GM19324 (cell line): ENCODE results near the gene CDC37L1.
"Not testable (repeated sequence)": the region's sequence is repeated elsewhere in the genome, so short reads cannot be mapped to it uniquely, and the experiment has no call there.

Source experiments
- ATAC-seq: cut with Tn5 transposase; IDR thresholded peaks from one replicate; pipeline ENCODE4 v1.9.1; 2021; ENCODE audit warnings: mild to moderate bottlenecking, moderate library complexity; ENCODE audit not compliant: unreplicated experiment, low FRiP score

CDC37L1 gene

DNA sequence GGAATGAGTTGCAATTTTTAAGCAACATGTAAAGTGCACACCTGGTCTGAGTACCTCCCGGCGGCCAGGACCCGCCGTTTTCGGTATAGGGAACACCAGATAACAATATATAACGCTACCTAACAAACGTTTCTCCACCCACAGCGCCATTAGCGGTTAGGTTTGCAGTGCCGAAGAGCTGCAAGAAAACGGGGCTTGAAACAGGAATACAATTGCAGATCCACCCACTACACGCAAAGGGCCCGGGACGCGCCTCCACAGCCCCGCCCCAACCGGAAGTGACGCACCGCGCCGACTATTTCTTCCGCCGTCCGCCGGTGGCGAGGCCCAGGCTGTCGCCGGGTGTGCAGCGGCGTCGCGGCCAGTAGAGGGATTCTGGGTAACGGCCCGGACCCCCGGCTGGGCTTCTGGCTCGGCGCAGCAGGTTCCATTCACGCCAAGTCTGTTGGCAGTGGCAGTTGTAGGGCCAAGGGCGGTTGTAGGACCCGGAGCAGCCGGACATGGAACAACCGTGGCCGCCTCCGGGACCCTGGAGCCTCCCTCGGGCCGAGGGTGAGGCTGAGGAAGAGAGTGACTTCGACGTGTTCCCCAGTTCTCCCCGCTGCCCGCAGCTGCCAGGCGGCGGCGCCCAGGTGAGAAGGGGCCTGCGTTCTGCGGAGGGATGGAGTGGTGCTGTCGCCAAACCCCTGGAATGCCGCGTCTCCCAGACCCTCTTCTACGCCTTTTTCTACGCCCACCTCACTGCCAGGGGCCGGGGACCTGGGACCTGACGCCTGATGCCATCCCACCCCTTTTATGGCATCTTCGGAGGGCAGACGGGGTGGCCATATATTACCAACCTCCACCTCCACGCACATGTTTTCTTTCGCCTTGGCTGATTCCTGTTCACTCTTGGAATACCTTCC is at the start of gene CDC37L1:
Gene CDC37L1 (plus strand): TSS at position 302 of the 905 bp plus-strand sequence. CDS start 199 bp downstream, at position 501.
- peak; percentile 97 for ATAC-seq

DNA sequence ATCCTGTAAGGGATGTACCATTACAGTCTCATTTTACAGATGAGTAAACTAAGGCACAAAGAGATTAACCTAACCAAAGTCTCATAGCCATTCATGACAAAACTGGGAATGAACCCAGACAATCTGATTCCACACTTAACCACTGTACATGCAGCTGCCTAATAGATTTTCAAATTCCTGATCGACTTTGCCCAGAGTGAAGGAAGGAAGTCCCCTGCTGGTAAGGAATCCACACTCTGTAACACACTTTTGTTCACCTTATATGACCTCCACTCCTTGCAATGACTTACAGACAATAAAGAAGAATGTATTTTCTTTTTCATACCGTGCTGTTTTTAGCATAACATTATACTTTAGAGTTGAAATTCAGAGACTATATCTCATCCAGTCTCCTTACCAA is 48.5 kb upstream of the CDC37L1 start:
- ATAC-seq = no peak

DNA sequence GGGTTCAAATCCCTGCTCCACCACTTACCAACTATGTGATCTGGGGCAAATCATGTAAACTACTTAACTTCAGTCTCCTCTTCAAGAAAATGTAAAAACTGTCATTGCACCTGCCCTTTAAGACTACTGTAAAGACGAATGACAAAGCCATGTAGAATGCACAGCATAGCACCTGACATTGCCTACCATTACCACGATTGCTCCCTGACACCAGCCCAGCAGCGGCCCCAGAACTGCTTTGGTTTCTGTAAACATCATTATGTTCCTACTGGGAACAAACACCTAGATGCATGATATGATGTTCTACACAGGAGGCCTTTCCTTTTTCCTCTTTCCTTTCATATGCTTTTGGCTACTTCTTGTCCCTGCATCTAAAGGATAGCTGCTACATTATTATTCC is 40.4 kb upstream of the CDC37L1 start:
- ATAC-seq = no peak

DNA sequence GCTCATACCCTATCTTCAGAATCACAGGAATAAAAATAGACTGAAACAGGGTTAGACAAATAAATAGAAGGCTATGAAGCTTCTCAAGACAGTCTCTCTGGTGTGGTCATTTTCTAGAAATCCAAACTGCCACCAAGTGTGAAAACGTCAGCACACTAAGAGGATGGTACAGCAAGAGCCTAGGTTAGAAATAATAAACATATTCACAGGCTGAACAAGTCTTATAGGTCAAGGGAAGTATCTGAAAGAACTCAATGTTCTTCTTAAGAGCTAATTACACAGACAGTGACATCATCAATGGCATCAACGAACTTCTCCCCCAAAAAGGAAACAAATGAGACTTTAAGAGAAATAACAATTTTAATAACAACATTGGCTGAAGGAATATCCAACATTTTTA is 39.9 kb upstream of the CDC37L1 start:
- ATAC-seq = no peak

DNA sequence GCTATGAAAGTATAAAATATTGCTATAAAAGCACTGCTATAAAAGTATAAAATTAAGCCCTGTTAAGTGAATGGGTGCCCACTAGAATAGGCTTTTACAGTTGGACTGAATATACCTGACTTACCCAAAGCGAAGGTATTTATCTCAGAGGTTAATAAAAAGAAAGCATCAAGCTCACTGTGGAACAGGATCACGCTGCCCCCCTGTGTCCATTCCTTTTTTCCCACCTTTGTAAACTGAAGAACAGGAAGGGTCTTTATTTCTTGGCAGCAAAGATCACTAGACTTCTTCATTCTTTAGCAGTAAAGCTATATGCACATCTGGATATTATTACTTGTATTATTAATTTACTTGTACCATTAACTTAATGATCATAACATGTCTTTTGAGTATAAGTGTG is 39.3 kb upstream of the CDC37L1 start:
- ATAC-seq = no peak

DNA sequence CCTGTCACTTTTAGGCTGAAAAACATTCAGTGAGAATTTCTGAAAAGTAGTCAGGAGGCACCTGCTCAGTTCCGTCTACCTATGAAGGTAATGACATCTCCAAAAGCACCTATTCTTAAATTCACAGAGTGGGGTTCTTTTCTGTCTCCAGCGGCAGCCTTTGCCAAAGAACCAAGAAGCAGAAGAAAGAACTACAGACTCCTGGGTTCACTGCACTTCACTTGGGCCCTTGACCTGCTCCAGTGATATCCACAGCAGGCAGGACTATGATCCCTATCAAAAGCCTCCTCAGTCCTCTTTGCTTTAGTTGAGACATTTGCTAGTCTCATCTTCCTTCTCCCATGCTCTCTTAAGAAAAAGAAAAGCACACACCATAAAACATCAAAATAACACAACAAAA is 37.0 kb upstream of the CDC37L1 start:
- ATAC-seq = no peak

DNA sequence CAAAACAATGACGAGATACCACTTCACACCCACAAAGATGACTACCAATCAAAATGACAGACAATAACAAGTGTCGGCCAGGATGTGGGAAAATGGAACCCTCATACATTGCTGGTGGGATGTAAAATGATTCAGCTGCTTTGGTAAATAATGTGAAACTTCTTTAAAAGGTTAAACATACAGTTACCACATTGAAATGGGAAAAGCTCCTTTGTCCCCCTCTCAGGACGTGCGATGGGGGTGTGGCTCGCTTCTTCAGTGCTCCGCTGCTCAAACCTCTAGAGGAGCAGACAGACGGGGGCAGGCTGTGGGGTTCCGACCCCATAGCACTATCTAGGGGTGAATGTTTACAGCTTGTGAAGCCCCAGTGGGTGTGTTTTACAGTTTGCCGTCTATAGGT is 25.3 kb upstream of the CDC37L1 start:
- ATAC-seq = no peak

DNA sequence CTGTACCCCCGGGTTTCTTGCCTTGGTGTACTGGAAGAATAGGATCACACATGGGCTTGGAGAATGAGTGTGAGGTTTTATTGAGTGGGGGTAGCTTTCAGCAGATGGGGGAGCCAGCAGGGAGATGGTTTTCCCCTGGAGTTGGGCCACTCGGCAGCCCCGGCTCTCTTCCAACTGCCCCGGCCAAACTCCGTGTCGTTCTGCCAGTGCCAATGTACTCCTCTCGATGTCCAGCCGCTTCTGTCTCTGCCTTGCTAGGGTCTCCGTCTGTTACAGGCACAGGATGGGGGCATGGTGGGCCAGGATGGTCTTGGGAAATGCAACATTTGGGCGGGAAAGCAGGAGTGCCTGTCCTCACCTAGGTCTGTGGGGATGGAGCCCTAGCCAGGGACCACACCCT is 24.8 kb upstream of the CDC37L1 start:
- no peak for ATAC-seq

DNA sequence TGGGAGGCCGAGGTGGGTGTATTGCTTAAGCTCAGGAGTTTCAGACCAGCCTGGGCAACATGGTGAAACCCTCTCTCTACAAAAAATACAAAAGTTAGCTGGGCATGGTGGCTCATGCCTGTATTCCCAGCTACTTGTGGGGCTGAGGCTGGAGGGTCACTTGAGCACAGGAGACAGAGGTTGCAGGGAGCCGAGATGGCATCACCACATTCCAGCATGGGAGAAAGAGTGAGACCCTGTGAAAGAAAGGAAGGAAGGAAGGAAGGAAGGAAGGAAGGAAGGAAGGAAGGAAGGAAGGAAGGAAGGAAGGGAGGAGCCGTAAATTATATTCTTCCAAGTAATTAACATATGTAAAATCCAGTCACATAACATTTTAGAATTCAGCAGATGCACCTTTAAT is 23.2 kb upstream of the CDC37L1 start:
- not testable (repeated sequence) for ATAC-seq

DNA sequence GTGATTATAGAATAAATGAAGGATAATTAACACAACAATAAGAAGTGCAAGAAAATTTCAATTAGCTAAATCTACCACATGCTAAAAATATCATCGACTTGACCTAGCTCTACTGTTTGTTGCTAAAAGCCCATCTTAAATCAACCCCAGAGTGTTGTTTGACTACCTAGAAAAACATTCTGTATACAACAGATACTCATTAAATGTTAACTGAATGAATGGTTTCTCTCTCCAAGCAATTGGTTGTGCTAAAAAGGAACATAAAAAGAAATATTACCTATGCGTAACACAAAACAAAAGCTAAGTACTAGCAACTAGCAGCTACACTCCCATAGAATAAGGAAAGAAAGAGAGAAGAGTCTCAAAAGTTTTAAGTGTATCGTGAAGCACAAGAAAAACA is 22.7 kb upstream of the CDC37L1 start:
- no peak for ATAC-seq

DNA sequence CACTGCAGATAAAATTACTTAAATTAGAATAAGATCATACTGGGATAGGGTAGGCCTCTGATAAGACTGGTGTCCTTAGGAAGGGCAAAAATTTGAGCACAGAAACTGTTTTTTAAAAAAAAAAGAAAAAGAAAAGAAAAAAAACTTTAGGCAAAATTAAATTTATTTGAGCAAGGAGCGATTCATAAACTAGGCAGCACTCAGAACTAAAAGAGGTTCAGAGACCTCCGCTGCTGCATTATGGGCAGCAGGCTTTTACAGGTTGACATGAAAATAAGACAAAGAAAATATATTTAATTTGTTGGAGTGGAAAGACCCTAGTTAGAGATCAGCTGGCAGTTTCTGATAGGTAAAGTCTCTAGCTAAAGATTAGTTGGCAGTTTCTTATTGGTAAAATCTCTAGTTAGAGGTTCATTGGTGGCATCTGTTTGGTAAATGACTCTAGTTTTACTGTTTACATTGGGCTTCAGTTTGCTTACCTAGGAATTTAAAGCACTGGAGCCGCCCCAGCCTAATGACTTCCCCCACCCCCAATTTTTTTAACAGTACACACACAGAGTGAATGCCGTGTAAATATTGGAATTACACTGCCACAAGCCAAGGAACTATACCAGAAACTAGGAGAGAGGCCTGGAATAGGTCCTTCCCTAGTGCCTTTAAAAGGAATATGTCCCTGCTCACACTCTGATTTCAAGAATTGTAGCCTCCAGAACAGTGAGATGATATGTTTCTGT is 21.8 kb upstream of the CDC37L1 start:
- no peak for ATAC-seq

DNA sequence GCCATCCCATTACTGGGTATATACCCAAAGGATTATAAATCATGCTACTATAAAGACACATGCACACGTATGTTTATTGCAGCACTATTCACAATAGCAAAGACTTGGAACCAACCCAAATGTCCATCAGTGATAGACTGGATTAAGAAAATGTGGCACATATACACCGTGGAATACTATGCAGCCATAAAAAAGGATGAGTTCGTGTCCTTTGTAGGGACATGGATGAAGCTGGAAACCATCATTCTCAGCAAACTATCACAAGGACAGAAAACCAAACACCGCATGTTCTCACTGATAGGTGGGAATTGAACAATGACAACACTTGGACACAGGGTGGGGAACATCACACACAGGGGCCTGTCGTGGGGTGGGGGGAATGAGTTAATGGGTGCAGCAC is 18.7 kb upstream of the CDC37L1 start:
- ATAC-seq = not testable (repeated sequence)

DNA sequence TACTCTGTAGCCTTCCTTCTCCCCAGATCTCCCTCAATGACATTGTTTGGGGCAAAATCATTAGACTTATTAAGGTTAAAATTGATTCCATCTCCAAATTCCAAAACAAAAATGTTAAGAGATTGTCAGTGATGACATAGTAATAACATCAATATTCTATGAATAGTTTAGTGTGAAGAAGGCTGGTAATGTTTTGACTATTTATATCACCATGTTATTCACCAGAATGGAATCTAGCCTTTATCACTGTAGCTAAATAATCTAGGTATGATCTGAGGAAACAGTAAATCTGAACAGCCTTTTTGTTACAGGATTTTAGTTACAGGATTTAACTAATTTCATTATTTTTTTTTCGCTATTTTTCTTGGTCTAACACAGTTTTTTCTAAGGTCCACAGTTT is 18.2 kb upstream of the CDC37L1 start:
- ATAC-seq = no peak

DNA sequence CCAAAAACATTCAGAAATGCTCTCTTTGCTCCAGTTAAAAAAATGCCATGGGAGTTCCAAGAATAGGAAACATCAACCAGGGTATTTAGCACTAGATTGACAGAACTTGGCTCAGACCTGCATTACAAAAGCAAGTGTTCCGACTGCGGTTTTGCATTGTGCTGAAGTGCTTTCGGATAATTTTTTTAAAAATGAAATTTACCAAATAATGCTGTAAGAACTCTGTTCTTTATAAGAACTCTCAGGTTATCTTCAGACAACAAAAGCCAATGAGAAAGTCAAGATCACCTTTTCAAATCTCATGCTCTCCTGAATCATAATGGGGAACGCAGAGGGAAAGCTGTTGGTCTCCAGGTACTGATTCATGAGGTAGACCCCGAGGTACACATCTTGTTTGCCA is 17.8 kb upstream of the CDC37L1 start:
- ATAC-seq = no peak

DNA sequence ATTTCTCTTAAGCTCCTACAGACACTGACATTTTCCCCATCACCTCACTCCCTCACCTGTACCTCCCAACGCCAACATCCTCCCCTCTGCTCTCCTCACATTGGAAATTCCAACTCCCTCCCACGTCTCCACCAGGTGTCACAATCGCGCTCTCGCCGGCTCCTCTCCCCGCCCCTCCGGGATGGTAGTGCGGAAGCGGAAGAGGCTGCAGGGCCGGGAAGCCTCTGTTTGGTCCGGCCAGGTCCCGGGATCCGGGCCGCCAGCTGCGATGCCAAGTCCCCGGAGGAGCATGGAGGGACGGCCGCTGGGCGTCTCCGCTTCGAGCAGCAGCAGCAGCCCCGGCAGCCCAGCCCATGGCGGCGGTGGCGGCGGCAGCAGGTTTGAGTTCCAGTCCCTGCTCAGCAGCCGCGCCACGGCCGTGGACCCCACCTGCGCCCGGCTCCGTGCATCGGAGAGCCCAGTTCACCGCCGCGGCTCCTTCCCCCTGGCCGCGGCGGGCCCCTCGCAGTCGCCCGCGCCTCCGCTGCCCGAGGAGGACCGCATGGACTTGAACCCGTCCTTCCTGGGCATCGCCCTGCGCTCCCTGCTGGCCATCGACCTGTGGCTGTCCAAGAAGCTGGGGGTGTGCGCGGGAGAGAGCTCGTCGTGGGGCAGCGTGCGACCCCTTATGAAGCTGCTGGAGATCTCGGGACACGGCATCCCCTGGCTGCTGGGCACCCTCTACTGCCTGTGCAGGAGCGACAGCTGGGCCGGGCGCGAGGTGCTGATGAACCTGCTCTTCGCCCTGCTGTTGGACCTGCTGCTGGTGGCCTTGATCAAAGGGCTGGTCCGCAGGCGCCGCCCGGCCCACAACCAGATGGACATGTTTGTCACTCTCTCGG is 17.0 kb upstream of the CDC37L1 start, which contains the start of gene PLPP6:
Gene PLPP6 (plus strand): TSS at position 187 of the 881 bp plus-strand sequence. CDS start 82 bp downstream, at position 269.
- peak; percentile 81 for ATAC-seq

DNA sequence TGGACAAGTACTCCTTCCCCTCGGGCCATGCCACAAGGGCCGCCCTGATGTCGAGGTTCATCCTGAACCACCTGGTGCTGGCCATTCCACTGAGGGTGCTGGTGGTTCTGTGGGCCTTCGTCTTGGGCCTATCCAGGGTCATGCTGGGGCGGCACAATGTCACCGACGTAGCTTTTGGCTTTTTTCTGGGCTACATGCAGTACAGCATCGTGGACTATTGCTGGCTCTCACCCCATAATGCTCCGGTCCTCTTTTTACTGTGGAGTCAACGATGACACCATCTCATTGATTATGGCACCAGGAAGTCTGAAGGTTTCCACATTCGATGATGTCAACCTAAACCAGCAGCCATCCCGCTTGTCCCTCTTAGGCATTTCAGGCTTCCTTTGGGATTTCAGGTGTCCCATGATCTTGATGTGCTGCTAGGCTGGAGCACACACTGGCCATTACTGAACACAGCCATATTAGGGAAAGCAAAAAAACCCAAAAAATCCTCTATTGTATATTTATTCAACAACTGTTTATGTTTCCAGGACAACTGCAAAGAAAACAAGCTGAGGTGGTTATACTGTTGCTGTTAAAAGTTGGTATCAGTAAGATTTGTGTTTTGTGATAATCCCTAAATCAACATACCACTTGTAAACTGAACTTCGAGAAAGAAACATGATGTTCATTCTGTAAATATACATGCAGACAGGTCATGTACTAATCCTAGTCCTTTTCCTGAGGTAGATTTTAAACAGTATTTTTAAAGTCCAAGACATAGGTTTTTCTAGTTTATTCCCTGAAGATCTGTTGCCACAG is 16.2 kb upstream of the CDC37L1 start:
- no peak for ATAC-seq

DNA sequence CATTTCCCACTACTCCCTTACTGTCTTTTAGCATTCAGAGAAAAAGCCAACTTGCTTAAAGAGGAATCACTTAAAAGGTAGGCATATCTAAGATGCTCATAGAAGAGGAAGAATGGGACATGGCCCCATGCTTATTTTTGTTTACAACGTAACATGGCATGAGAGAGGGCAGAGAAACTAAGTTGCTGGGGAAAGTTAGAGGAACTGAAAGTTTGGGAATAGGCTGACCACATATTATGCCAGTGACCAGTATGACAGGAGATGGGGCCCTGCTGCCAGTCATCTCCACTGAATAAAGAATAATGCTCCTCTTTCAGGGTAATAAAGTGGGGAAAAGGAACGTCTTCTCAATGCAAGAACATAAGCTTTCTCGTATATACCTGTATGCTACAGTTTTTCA is 15.4 kb upstream of the CDC37L1 start:
- no peak for ATAC-seq

DNA sequence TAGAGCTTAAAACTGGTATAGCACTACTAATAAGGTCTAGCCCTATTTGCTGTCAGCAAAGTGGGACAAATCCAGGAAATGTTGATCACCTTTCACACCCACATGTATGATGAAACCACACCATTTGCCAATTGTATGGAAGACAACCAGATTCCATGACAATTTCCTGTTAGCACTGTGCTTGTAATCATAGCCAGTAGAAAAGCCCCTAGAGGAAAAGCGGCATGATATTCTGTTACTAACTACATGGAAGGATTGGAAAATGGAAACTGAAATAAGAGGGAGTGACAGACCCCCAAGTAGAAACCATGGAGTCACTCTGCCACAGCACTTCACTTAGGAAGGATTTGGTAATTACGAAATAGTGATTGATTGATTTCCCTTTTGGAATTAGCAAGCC is 14.0 kb upstream of the CDC37L1 start:
- ATAC-seq = no peak

DNA sequence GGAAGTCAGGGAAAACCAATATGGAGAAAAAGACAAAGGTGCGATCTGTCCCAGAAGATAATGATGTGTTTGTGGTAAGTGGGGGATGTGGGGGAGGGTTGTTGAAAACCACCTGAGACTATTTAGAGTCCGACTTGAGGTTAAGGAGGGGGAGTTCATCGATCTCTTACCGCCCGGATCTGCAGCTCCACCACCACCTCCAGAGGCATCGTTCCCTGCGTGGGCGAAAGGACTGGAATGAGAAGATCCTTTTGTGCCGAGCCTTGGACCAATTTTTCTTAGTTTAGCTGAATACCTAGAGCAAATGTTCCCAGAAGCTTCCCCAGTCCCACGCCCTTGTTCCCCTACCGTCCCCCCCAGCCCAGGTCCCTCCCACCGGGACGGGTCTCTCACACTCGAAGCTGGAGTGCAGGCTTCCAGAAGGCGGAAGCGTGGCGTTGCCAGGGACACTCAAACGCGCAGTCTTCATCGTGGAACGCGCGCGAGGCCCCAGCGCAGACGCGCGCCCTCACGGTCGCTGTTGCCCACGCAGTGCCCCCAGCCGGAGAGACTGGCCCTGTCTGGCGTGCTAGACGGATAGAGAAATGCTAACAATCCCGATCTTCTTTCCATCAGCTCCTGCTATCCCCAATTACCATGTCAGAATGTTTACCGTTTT is 13.2 kb upstream of the CDC37L1 start, which contains the start of gene SPATA6L:
Gene SPATA6L (minus strand): TSS at position 439 of the 658 bp plus-strand sequence. CDS start 230 bp downstream, at position 209.
- ATAC-seq = no peak
